HL-60 (cell line): ENCODE results near the gene ZYG11A.

Source experiments
- POLR2AphosphoS5 ChIP-seq: IDR thresholded peaks from 2 replicates; pipeline ENCODE4 v1.6.1; 2012; ENCODE audit warnings: low read depth
- TF ChIP-seq, protein P1 (sequence below): IDR thresholded peaks from one replicate; pipeline ENCODE4 v1.5.1; 2011; ENCODE audit warnings: low read length, control low read depth, inconsistent platforms; ENCODE audit not compliant: insufficient read depth

DNA sequence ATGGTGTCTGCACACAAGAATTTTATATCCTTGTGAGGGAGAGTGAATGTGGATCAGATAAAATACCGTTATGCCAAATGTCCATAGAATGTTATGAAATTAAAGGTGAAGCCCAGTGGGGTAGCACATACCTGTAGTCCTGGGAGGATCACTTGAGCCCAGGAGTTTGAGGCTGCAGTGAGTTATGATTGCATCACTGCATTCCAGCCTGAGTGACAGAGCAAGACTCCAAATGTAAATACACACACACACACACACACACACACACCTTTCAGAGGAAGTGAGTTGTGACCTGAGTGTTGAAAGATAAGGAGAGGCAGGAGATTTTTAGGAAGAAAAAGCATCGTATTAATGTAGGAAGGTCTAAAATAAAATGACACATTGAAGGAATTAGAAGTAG is 28.1 kb upstream of the ZYG11A start:
- TF ChIP-seq, protein P1, sequence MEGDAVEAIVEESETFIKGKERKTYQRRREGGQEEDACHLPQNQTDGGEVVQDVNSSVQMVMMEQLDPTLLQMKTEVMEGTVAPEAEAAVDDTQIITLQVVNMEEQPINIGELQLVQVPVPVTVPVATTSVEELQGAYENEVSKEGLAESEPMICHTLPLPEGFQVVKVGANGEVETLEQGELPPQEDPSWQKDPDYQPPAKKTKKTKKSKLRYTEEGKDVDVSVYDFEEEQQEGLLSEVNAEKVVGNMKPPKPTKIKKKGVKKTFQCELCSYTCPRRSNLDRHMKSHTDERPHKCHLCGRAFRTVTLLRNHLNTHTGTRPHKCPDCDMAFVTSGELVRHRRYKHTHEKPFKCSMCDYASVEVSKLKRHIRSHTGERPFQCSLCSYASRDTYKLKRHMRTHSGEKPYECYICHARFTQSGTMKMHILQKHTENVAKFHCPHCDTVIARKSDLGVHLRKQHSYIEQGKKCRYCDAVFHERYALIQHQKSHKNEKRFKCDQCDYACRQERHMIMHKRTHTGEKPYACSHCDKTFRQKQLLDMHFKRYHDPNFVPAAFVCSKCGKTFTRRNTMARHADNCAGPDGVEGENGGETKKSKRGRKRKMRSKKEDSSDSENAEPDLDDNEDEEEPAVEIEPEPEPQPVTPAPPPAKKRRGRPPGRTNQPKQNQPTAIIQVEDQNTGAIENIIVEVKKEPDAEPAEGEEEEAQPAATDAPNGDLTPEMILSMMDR, result no peak
- TF ChIP-seq POLR2AphosphoS5, result no peak
